Measurements from ENCODE around the gene DNM3. TPM values are rescaled to one million over a fixed set of nuclear protein-coding genes. Genes with fewer than 3 reads are reported as not detected.

The DNM3 gene
- total and polyA plus RNA-seq, 2 of the 8 experiments (the other 6 are each of a cell fraction or from before 2014, with no cell fraction given) = 2.0 to 8.5 TPM

GRCh38 chr1:172069534-172069933 is 228.2 kb downstream of the DNM3 start:
- Histone ChIP-seq H3K27me3 (replicated peaks in 1 of 4; ENCODE audit: control insufficient read depth in 3 of 4, extremely low read depth in 1 of 4, insufficient read depth in 3 of 4, low read length in 3 of 4) (no peaks in the 10 kb centered on the region), H3K4me1 (replicated peaks in 1 of 4; ENCODE audit: control insufficient read depth in 3 of 4, insufficient read depth in 4 of 4, low read length in 3 of 4) (no peaks in the 10 kb centered on the region), H3K4me2 (ENCODE audit: insufficient read depth in 1 of 2, low read depth in 2 of 2, low read length in 2 of 2) (no peak overlapping the region), H2AK5ac (ENCODE audit: low read depth, low read length) (no peak overlapping the region), H2BK5ac (ENCODE audit: low read depth, low read length) (no peak overlapping the region), H4K91ac (replicated peaks; ENCODE audit: insufficient read length, low read length) (no peak overlapping the region), H4K8ac (ENCODE audit: extremely low read depth, insufficient read depth, low read length) (no peak overlapping the region), H3K36me3 (ENCODE audit: control insufficient read depth in 2 of 4, insufficient read depth in 4 of 4, low read length in 3 of 4) (no peaks in the 10 kb centered on the region), H3K9ac (replicated peaks in 1 of 4; ENCODE audit: extremely low read depth in 1 of 4, low read depth in 3 of 4, low read length in 3 of 4) (no peak overlapping the region), H3K23me2 (ENCODE audit: low read depth, low read length) (no peaks in the 10 kb centered on the region), H3K79me1 (ENCODE audit: low read depth, low read length) (no peaks in the 10 kb centered on the region), H3K27ac (ENCODE audit: low read depth, low read length) (no peak overlapping the region), H3K14ac (ENCODE audit: insufficient read length) (no peak overlapping the region), H3K4ac (replicated peaks; ENCODE audit: insufficient read length, low read depth, low read length) (no peak overlapping the region), H2BK120ac (replicated peaks; ENCODE audit: low read depth, low read length) (no peak overlapping the region), H3K56ac (replicated peaks; ENCODE audit: insufficient read length, low read depth, low read length) (no peak overlapping the region), H4K20me1 (replicated peaks in 1 of 2; ENCODE audit: control insufficient read depth in 1 of 2, insufficient read depth in 2 of 2, low read length in 2 of 2) (no peaks in the 10 kb centered on the region), H2AFZ (ENCODE audit: low read length) (no peak overlapping the region), H2BK15ac (ENCODE audit: low read length) (no peak overlapping the region), H3K4me3 (ENCODE audit: extremely low read depth in 1 of 4, insufficient read depth in 2 of 4, low read depth in 3 of 4, low read length in 4 of 4) (no peak overlapping the region), H3K9me3 (ENCODE audit: insufficient read depth in 2 of 2, low read depth in 1 of 2, low read length in 1 of 2) (no peaks in the 10 kb centered on the region), H3K23ac (ENCODE audit: insufficient read length) (no peak overlapping the region), H3K18ac (ENCODE audit: extremely low read depth, low read length) (no peak overlapping the region), H2BK20ac (ENCODE audit: low read length) (no peak overlapping the region), H4K5ac (ENCODE audit: insufficient read length, low read depth, low read length) (no peak overlapping the region), H3K79me2 (ENCODE audit: control insufficient read depth in 1 of 2, insufficient read depth in 2 of 2, low read length in 2 of 2) (no peaks in the 10 kb centered on the region), H2BK12ac (ENCODE audit: low read depth, low read length) (no peak overlapping the region)
- 92% methylated on average over 3 of the region's 3 CpGs; no CpG with 5 or more reads in 1 of the 2 experiments for WGBS, 2 experiments (ENCODE audit: extremely low coverage in 1 of 2, insufficient coverage in 1 of 2, insufficient read length in 1 of 2, insufficient replicate concordance in 2 of 2, low coverage in 1 of 2, low lambda C conversion rate in 2 of 2, missing lambda C conversion rate in 1 of 2)
- FAIRE-seq (no peak), DNase-seq (ENCODE audit: low read depth in 1 of 2, low spot score in 2 of 2) (no peak)
- ChIA-PET POLR2A (ENCODE audit: partially characterized antibody) (no interaction called here), CTCF (ENCODE audit: partially characterized antibody) (interaction anchor here (1.2 to 3.3 kb wide), 3 partner anchors 21 to 269 kb away, joined by 4 to 14 read pairs (median 5); no protein-coding TSS in a partner anchor)
- TF ChIP-seq EP300 (IDR thresholded peaks at IDR 0.05; ENCODE audit: borderline replicate concordance in 1 of 2, low read depth in 2 of 2, low read length in 2 of 2) (no peak), BRCA1 (IDR thresholded peaks at IDR 0.05; ENCODE audit: low read depth, low read length) (no peak), CTCF (IDR thresholded peaks at IDR 0.05; ENCODE audit: control extremely low read depth in 1 of 3, insufficient read depth in 1 of 3, low read depth in 1 of 3, low read length in 3 of 3) (no peak), ASH2L (IDR thresholded peaks at IDR 0.05; ENCODE audit: low read length) (no peak), CHD1 (IDR thresholded peaks at IDR 0.05; ENCODE audit: low read depth, low read length) (no peak), HDAC6 (IDR thresholded peaks at IDR 0.05; ENCODE audit: low read depth, low read length) (no peak), KDM1A (IDR thresholded peaks at IDR 0.05; ENCODE audit: borderline replicate concordance, low read length) (no peak), KDM4A (IDR thresholded peaks at IDR 0.05; ENCODE audit: low read depth, low read length, severe bottlenecking) (no peak), YY1 (IDR thresholded peaks at IDR 0.05; ENCODE audit: low read depth, low read length) (no peak), POLR2A (IDR thresholded peaks at IDR 0.05; ENCODE audit: control extremely low read depth in 1 of 2, low read depth in 2 of 2, low read length in 2 of 2) (no peak), SIRT6 (IDR thresholded peaks at IDR 0.05; ENCODE audit: low read length) (no peak), TAF7 (optimal IDR thresholded peaks at IDR 0.05; ENCODE audit: borderline replicate concordance, low read depth, low read length) (no peak), EGR1 (IDR thresholded peaks at IDR 0.05; ENCODE audit: borderline replicate concordance, low read depth, low read length) (no peak)

All from H1 (cell line).